RCC 7860 (cell line): ENCODE results near the gene CHML.

Experiments
- DNase-seq: peaks from one replicate; pipeline ENCODE4 v3.0.0-alpha.2; 2015; ENCODE audit warnings: low spot score
- FAIRE-seq: peaks from 2 replicates; lab custom pipeline; 2012; peaks lifted over from hg19 to GRCh38; lab: Jason Lieb, UNC

CHML gene

GRCh38 chr1:241591736-241592135 is 48.4 kb downstream of the CHML start:
- no peak for DNase-seq

GRCh38 chr1:241591317-241591716 is 48.9 kb downstream of the CHML start:
- FAIRE-seq, result peak; percentile 83
- DNase-seq, result peak; percentile 61

More at GRCh38 chr1:241591736-241592135, 48.4 kb downstream of the CHML start:
- FAIRE-seq, result no peak

DNA sequence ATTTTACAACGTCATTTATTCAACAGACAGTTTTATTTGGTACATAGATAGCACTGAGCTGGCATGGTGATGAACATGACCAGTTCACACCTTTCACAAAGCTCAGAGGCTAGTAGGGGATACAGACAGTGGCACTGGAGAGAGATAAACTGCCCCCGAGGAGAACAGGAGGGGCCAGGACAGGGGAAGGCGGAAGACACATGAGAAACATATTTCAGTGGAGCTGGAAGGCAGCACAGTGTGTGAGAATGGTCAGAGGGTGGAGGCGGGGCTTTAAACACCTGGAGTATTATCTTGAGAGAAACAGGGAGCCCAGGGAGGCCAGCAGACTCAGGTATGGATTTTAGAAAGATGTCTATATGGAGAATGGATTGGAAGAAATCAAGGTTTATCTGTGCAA is 49.5 kb downstream of the CHML start:
- FAIRE-seq, result no peak
- DNase-seq, result no peak
